ENCODE results near the gene NHLH1. TPM values are rescaled to one million over a fixed set of nuclear protein-coding genes. Genes with fewer than 3 reads are reported as not detected.

The NHLH1 gene
- total RNA-seq, 2 experiments from 2014 or later = 0.22 to 0.45 TPM

DNA sequence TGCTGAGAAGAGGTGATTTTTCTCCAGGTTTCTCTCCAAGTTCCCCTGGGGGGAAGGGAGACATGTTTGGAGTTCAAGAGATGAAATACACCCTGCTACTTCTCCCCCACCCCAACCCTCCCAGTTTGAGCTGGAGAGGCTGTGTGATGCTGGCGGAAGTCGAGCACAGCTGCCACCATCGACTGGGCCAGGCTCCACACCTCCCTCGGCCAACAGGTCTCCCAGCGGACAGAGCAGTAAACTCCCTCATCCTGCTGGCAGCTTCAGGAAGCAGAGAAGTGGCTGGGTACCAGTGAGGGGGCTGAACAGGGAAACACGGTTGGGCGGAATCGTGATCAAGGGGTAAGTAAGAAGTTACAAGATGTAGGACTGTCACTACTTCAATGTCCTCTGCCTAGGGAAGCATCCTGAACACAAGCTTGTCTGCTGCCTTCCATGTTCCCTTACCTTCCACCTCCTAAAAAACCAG is 6.6 kb upstream of the NHLH1 start:
- no peaks in the 10 kb centered on the region for H3K4me1 Mint-ChIP-seq (ENCODE audit: low read depth)
- intact Hi-C loops (cut with micrococcal nuclease) = no loop called here
- POLR2A ChIA-PET = interaction anchor here (0.9 kb wide), 1 partner anchor 9 kb away, joined by 3 read pairs; no protein-coding TSS in a partner anchor

DNA sequence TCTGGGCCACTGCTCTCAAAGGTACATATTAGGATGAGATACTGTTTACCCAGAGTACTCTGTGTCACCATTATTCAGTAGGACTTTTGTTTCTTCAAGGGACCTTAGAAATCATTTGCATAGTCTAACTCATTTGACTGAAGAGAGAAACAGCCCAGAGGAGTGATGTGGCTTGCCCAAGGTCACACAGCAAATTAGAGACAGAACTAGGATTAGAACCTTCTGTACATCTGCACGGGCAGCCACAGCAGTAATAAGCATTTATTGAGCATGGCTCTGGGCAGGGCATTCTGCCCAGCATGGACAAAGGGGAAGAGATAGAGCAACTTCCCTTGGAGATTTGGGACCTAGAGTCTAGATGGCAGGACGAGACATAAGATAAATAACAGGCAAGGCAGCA is 5.7 kb upstream of the NHLH1 start:
- no peak overlapping the region for H3K4me3 Mint-ChIP-seq
- no peaks in the 10 kb centered on the region for H3K27me3 Mint-ChIP-seq
- no peak overlapping the region for H3K27ac Mint-ChIP-seq
- ChIA-PET CTCF (interaction anchor here (8.6 kb wide), 1 partner anchor 16 kb away, joined by 41 read pairs; no protein-coding TSS in a partner anchor), POLR2A (no interaction called here)
- H3K4me1 Mint-ChIP-seq (ENCODE audit: low read depth) = no peaks in the 10 kb centered on the region
- peaks cover 18% of the 10 kb centered on the region for H3K36me3 Mint-ChIP-seq (ENCODE audit: low read depth)
- intact Hi-C loops (cut with micrococcal nuclease) = no loop called here
- no peaks in the 10 kb centered on the region for H3K9me3 Mint-ChIP-seq
- no peak for ATAC-seq
- DNase-seq = no peak
- TF ChIP-seq, protein P1, sequence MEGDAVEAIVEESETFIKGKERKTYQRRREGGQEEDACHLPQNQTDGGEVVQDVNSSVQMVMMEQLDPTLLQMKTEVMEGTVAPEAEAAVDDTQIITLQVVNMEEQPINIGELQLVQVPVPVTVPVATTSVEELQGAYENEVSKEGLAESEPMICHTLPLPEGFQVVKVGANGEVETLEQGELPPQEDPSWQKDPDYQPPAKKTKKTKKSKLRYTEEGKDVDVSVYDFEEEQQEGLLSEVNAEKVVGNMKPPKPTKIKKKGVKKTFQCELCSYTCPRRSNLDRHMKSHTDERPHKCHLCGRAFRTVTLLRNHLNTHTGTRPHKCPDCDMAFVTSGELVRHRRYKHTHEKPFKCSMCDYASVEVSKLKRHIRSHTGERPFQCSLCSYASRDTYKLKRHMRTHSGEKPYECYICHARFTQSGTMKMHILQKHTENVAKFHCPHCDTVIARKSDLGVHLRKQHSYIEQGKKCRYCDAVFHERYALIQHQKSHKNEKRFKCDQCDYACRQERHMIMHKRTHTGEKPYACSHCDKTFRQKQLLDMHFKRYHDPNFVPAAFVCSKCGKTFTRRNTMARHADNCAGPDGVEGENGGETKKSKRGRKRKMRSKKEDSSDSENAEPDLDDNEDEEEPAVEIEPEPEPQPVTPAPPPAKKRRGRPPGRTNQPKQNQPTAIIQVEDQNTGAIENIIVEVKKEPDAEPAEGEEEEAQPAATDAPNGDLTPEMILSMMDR (IDR thresholded peaks at IDR 0.05) = no peak

More for the DNA sequence above, 6.6 kb upstream of the NHLH1 start:
- TF ChIP-seq, protein P1 (IDR thresholded peaks at IDR 0.05) = no peak
- Mint-ChIP-seq H3K9me3 (no peaks in the 10 kb centered on the region), H3K27ac (no peak overlapping the region), H3K4me3 (no peak overlapping the region), H3K36me3 (ENCODE audit: low read depth) (peaks cover 24% of the 10 kb centered on the region), H3K27me3 (no peaks in the 10 kb centered on the region)
- CTCF ChIA-PET = interaction anchor here (8.6 kb wide), 1 partner anchor 17 kb away, joined by 41 read pairs; no protein-coding TSS in a partner anchor
- DNase-seq (no peak), ATAC-seq (no peak)

DNA sequence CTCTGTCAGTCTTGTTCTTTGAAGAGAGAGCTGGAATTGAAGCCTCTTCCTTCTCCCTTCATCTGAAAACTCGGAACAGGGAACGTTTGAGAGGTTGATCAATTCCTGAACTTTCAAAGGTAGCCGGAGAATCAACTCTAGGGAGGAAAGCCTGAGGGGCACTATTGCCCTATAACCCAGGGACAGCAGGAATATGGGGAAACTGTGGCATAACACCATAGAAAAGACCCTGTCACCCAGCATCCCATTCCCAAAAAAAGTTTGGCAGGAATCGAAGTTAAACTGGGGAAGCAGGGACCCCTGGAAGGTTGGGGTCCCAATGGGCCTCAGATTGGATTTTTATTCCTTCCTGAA is 5.1 kb upstream of the NHLH1 start:
- H3K27ac Mint-ChIP-seq = no peak overlapping the region
- peaks cover 12% of the 10 kb centered on the region for H3K36me3 Mint-ChIP-seq (ENCODE audit: low read depth)
- DNase-seq (no peak), ATAC-seq (no peak)
- TF ChIP-seq, protein P1 (IDR thresholded peaks at IDR 0.05) = no peak
- CTCF ChIA-PET = interaction anchor here (8.6 kb wide), 1 partner anchor 16 kb away, joined by 41 read pairs; no protein-coding TSS in a partner anchor
- no peaks in the 10 kb centered on the region for H3K9me3 Mint-ChIP-seq
- POLR2A ChIA-PET = no interaction called here
- no peaks in the 10 kb centered on the region for H3K4me1 Mint-ChIP-seq (ENCODE audit: low read depth)
- no peak overlapping the region for H3K4me3 Mint-ChIP-seq
- no peaks in the 10 kb centered on the region for H3K27me3 Mint-ChIP-seq
- intact Hi-C loops (cut with micrococcal nuclease) = no loop called here

DNA sequence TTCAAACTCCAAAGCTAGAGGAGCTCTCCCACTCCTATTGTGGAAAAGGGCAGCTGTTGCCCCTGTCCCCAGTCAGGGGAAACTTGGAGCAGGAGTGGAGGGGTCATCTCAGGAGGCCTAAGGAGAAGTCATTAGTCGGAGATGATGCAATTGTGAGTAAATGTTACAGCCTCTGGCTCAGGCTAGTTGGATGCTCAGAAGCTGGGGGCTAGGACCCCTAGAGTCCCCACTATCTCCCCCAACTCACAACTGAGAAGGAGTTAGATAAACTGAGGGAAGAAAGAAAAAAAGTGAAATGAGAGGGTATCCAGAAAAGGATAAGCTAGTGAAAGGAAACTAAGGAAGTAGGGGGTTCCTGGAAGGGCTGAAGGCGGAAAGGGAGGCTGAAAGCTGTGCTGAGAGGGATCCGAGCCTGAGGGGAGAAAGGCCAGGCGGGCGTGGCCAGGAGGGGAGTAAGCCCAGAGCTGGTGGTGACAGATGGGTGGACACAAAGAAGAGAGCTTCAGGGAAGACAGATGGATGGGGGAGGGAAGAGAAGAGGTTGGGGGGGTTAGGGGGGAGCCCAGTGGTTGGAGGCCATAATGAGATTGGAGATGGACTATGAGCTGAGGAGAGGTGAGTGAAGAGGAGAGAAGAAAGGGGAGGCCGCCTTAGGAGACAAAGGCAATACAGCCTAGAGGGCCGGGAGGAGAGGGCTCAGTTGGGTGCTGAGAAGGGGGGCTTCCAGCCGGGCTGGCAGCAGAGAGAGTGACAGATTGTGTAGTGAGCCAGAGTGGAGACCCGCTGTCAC is 4.5 kb upstream of the NHLH1 start:
- ChIA-PET POLR2A (interaction anchor here (0.5 to 1.2 kb wide), 3 partner anchors 8 to 19 kb away, joined by 3 to 4 read pairs (median 3); partner anchors contain the start of genes COPA and NCSTN), CTCF (interaction anchor here (1.0 to 8.6 kb wide), 3 partner anchors 12 to 73 kb away, joined by 3 to 41 read pairs (median 3); no protein-coding TSS in a partner anchor)
- Mint-ChIP-seq H3K27me3 (no peaks in the 10 kb centered on the region), H3K27ac (peak overlapping the region; percentile 59), H3K9me3 (no peaks in the 10 kb centered on the region), H3K36me3 (ENCODE audit: low read depth) (peaks cover 9% of the 10 kb centered on the region), H3K4me1 (ENCODE audit: low read depth) (no peaks in the 10 kb centered on the region), H3K4me3 (no peak overlapping the region)
- intact Hi-C loops (cut with micrococcal nuclease) = no loop called here
- ATAC-seq = no peak
- TF ChIP-seq, protein P1 (IDR thresholded peaks at IDR 0.05) = no peak
- no peak for DNase-seq

DNA sequence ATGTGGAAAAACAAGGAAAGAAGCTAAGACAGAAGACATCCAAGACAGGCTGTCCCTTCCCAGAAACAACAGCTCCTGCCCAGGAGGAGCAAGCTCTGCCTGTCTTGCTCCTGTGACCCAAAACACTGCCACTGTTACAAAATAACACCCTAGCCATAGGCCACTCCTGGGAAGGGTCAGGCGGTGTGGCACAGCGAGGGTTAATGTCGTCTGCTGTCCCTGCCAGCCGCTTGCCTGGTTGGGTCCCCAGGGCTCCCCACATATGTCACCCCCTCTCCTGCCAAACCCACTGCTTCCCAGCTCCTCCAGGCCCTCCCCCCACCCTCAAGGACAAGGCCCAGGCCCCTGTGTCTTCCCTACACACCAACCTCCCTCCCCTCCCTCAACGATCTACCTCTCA is 3.9 kb upstream of the NHLH1 start:
- ATAC-seq = no peak
- intact Hi-C loops (cut with micrococcal nuclease) = no loop called here
- no peaks in the 10 kb centered on the region for H3K4me1 Mint-ChIP-seq (ENCODE audit: low read depth)

More for the DNA sequence above, 3.9 kb upstream of the NHLH1 start:
- peaks cover 9% of the 10 kb centered on the region for H3K36me3 Mint-ChIP-seq (ENCODE audit: low read depth)
- no peaks in the 10 kb centered on the region for H3K27me3 Mint-ChIP-seq
- DNase-seq = no peak
- H3K9me3 Mint-ChIP-seq = no peaks in the 10 kb centered on the region
- H3K4me3 Mint-ChIP-seq = no peak overlapping the region
- TF ChIP-seq, protein P1 (IDR thresholded peaks at IDR 0.05) = no peak
- POLR2A ChIA-PET = interaction anchor here (0.5 to 1.2 kb wide), 3 partner anchors 9 to 20 kb away, joined by 3 to 4 read pairs (median 3); partner anchors contain the start of genes COPA and NCSTN
- CTCF ChIA-PET = interaction anchor here (1.0 to 8.6 kb wide), 4 partner anchors 8 to 74 kb away, joined by 3 to 41 read pairs (median 6); no protein-coding TSS in a partner anchor
- H3K27ac Mint-ChIP-seq = no peak overlapping the region

Data from activated CD8-positive, alpha-beta T cell treated with anti-CD3 and anti-CD28 coated beads for 36 hours (primary cell).